Measurements from ENCODE around the gene CDK4.

DNA sequence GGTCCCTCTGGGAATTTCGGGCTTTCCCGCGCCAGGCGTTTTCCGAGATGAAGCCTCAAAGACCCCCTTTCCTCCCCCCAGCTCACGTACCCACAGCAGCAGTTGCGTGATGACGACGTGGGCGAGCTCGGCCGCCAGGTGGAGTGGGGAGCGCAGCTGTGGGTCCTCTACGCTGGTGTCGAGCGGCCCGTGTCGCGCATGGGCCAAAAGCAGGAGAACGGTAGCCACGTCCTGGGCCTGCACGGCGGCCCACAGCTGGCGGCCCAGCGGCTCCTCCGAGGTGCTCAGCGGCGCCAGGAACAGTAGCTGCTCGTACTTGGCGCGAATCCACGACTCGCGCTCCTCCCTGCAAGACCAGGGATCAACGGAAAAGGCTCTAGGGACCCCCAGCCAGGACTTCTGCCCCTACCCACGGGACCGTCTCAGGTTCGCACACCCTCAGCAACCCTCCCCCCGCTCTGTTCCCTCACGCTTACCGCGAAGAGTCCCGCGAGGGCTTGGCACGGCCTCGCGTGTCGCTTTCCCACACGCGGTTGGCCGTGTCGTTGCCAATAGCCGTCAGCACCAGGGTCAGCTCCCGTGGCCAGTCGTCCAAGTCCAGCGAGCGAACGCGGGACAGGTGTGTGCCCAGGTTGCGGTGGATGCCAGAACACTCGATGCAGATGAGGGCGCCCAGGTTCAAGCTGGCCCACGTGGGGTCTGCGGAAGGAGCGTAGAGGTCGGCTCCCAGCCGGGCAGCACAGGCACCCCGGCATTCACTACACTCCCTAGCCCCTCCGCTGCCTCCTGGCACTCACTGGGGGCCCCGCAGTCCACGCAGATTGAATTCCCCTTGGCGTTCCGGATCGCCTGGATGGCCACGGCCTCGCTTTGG is 25.0 kb downstream of the CDK4 start:
- TF ChIP-seq, protein P1, sequence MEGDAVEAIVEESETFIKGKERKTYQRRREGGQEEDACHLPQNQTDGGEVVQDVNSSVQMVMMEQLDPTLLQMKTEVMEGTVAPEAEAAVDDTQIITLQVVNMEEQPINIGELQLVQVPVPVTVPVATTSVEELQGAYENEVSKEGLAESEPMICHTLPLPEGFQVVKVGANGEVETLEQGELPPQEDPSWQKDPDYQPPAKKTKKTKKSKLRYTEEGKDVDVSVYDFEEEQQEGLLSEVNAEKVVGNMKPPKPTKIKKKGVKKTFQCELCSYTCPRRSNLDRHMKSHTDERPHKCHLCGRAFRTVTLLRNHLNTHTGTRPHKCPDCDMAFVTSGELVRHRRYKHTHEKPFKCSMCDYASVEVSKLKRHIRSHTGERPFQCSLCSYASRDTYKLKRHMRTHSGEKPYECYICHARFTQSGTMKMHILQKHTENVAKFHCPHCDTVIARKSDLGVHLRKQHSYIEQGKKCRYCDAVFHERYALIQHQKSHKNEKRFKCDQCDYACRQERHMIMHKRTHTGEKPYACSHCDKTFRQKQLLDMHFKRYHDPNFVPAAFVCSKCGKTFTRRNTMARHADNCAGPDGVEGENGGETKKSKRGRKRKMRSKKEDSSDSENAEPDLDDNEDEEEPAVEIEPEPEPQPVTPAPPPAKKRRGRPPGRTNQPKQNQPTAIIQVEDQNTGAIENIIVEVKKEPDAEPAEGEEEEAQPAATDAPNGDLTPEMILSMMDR (conservative IDR thresholded peaks at IDR 0.05): no peak
- TF ChIP-seq ZFX (IDR thresholded peaks at IDR 0.05): no peak

All from C4-2B (cell line).